ENCODE measurements around the gene GTF2A1L.
"Not testable (repeated sequence)": the region's sequence is repeated elsewhere in the genome, so short reads cannot be mapped to it uniquely, and the experiment has no call there.

The GTF2A1L gene

DNA sequence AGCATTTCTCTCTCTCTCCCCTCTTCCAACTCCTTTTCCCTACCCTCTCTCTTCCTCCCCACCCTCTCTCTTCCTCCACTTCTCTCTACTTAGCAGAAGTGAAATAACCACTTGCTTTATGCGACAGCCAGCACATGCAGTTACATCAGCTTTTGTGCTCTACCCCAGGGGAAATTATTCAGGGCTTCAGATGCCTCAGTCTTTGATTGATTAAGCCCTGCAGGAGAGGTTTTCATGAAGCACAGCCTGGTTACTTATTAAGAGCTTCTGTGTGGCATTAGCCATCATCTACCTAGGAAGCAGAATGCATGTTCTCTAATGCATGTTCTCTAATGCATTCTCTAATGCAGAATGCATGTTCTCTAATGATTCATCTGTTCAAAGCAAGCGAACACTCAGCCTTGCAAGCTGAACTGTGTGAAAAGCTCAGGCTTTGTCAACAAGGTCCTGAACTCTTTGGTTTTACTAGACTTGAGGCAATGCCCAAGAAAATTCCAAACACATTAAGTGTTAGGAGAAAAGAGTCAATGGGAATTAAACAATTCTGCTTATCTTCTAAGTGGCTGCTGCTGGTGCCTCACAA, 81.8 kb downstream of the GTF2A1L start:
- no peak for DNase-seq (ENCODE audit: low read depth)

DNA sequence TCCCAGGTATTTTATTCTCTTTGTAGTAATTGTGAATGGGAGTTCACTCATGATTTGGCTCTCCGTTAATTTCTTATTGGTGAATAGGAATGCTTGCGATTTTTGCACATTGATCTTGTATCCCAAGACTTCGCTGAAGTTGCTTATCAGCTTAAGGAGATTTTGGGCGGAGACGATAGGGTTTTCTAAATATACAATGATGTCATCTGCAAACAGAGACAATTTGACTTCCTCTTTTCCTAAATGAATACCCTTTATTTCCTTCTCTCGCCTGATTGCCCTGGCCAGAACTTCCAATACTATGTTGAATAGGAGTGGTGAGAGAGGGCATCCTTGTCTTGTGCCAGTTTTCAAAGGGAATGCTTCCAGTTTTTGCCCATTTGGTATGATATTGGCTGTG, 86.0 kb downstream of the GTF2A1L start:
- not testable (repeated sequence) for DNase-seq (ENCODE audit: low read depth)

DNA sequence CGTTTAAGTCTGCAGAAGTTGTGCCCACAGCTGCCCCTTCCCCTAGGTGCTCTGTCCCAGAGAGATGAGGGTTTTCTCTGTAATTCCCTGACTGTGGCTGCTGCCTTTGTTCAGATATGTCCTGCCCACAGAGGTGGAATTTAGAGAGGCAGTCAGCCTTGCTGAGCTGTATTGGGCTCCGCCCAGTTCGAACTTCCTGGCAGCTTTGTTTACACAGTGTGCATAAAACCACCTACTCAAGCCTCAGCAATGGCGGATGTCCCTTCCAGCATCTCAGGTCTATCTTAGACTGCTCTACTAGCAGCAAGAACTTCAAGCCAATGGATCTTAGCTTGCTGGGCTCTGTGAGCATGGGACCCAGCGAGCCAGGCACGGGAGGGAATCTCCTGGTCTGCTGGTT, 89.8 kb downstream of the GTF2A1L start:
- no peak for DNase-seq (ENCODE audit: low read depth)

DNA sequence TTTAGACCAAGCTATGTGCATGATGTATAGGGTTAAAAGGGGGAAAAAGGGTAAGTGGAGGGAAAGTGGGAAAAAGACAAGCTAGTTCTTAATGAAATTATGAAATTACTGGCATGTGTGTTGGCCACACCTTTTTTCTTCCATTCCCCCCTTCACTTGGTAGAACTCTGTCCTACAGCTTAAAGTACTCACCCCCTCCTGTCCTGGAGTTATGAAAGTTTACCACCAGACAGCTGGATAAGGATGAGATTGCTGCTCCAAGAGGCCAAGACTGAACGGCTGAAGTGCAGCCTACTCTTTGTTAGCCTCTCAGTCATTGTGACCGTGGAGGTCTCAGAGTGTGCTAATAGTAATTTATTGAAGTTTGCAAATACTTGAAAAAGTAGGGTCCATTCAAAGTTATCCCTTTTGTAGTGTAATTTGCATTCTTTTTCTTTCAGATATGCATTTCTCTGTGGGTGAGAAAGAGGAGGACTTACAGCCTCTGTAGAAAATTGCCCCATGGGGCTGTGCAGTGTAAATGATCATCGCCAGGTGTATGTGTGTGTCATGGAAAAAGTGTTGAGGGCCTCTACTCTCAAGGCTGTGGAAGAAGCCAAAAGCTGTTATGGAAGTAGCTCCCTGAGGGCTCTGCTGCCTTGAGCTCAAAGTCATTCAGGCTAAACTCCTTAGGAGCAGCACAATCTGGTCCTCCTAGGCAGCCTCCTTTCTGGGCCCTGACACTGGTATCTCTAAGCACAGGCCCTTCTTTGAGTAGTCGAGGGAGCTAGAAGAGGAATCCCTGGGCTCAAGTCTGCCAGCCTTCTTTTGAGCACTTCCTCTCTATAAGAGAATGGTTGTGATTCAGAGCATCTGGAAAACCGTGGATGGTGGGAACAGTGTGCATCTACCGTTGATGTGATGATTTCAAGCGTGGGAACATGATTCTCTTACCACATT, 91.7 kb downstream of the GTF2A1L start:
- DNase-seq (ENCODE audit: low read depth) = no peak

DNA sequence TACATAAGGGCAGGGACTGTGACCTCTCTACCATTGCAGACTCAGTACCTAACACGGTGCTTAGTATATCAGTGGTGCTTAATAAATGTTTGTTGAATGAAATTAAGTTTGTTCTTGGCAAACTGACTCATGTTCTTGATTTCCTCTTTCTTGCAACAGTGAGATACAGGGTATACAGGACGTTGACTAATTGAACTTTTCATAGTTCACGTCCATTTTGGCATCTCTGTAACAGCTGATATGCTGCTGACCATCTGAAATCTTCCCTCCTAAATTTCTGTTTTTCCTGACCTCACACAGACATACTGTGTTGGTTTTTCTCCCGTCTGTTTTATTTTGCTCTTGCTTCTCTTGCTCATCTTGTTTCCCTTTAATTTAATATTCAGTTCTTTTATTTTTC, 93.7 kb downstream of the GTF2A1L start:
- DNase-seq (ENCODE audit: low read depth) = no peak

DNA sequence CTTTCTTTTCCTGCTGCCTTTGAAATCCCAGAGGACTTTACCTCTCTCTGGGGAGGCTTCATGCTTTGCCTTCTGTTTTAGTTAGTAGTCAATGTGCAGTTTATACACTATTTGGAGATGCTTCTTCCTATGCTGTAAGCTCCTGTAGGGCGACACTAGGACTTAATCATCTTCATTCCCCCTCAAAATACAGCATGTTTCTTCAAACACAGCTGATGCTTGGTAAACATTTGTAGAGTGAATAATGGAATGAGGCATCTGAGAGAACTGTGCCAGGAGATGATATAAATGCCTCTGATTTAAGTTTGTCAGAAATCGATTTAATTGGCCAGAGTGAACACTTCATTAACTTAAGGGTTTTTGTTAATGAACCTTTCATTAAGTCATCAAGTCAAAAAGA, 94.5 kb downstream of the GTF2A1L start:
- DNase-seq (ENCODE audit: low read depth) = no peak

DNA sequence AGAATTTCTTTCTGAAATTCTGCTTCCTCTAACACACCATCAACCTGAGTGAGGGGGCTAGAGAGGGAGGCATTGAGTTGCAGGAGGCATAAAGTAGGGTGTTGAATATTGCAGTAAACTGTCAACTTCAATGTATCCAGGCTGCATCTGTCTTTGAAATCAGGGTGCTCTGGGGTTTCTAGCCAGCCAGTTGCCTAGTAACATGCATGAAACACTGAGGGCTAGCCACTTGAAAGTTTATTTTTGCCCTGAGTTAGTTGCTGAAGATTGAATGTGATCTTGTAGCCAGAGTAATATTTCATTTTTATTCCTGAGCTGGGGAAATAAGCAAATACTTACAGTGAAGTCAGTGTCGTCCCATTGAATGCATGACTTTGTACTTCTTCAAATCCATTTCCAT, 96.0 kb downstream of the GTF2A1L start:
- no peak for DNase-seq (ENCODE audit: low read depth)

DNA sequence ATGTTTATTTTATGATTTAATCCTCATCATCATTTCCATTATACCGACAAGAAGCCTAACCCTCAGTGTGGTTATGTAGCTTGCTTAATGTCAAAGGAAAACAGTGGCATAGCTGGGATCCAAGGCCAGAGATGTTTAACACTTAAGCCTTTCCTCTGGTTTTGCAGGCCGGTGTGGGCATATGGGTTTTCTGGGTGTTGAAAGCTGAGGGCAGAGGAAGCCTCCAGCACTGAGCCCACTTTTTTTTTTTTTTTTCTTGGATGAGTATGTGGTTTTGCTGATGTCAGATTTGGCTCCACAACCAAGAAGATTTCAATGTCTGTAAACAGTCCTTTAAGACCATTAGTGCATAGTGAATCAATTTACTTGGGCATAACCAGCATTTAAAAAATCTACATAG, 96.6 kb downstream of the GTF2A1L start:
- DNase-seq (ENCODE audit: low read depth) = no peak

DNA sequence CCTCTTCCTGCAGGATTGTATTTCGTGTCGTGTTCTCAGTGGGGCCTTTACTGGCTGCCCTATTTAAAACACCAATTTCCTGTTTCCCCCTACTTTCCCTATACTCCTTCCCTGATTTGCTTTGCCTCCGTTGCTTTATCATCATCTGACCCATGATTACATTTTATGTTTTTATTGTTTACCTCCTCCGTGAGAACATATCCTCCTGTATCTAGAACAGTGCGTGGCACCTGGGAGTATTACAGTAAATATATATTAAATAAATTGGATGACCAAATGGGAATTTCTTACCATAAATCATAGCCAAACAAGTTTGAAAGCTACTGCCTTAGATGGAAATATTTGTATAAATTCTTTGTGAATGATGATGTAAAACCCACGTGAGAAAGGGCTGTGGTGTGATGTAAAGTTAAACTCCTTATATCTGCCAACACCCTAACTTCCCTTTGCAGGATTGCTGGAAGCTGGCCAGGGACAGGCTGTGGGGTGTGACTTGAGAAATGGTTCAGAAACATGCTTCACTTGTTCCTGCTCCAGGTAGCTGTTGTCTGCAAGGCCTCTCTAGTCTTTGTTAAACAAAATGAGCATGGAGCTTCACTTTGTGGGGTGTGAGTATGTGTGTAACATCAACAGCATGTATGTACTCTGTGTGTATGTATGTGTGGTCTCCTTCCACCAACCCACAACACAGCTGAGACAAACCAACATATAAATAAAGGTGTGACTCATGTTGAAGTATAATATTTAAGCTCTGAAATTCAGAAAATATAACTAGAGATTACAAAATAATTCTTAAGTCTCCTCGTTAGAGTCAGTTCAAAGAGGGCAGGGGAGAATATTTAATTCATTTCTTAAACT, 97.6 kb downstream of the GTF2A1L start:
- no peak for DNase-seq (ENCODE audit: low read depth)

DNA sequence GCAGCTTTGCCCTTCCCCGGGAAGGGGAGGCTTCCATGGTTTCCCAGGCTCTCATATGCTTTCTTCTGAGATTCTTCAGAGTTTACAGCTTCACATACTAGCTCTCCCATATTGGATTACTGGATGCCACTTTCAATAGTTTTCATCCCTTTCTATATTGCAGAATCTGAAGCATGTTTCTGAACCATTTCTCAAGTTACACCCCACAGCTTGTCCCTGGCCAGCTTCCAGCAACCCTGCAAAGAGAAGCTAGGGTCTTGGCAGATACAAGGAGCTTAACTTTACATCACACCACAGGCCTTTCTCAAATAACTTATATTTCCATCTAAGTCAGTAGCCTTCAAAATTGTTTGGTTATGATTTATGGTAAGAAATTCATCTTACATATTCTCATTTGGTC, 98.3 kb downstream of the GTF2A1L start:
- no peak for DNase-seq (ENCODE audit: low read depth)

DNA sequence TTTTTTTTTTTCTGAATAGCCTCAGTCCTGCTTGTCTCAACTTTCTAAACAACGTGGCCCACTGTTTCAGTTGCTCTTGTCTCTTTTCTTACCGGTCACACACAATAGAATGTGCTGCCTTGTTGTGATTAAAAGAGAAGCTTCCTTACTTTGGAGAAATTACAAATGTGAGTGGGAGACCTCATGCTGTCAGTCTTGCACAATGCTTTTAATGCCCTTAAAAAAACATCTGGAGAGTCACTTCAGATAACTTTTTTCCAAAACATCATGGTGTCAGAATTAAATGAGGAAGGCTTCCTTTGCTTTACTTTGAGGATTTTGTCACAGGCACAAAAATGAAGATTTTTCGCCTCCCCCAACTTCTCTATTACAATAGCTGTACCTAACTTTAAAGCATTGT, 100.2 kb downstream of the GTF2A1L start:
- no peak for DNase-seq (ENCODE audit: low read depth)

DNA sequence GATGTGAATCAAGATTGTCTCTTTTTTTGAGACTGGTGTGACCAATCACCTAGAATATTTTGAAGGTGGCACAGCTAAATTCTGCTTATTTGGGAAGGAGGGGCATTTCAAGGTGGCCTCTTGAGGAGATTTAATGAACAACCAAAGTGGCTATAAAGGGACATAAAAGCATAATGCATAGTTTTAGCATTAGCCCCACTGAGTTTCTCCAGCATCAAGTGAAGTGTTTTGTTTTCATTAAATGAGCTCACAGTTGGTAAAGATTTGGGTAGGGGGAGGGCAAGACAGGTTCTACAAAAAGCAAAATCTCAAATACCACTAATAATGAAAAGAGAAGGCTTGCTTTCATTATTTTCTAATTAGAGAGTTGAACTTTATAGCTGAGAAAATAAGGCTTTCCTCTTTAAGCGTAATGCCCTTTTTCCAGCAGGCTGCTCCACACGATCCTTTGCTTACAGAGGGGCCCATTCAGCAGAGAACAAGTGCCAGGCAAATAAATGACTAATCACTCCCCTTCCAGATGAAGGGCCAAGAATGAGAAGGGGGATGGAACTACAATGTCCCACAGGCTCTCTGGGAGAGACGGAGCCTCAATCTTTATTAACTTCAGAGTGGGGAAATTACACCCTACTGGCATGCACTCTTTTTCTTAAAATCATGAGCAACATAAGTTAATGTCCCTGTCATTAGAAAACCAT, 102.0 kb downstream of the GTF2A1L start:
- DNase-seq (ENCODE audit: low read depth) = no peak

DNA sequence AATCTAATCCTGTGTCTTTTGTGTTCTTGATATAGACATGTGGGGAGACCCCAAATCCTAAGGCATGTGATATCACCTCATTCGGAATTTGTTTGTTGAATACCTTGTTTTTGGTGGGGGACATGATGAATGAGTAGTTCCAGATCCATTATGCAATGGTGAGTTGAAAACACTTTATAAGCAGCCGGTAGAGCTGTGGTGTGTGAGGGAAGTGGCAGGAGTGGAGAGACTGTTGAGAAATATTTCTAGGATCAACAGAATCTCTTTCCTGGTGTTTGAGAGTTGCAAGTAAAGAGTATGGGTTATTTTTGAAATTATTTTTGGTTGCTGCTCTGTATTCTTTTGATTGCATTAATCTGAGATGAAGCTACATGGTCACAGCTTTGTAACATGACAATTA, 103.5 kb downstream of the GTF2A1L start:
- no peak for DNase-seq (ENCODE audit: low read depth)

DNA sequence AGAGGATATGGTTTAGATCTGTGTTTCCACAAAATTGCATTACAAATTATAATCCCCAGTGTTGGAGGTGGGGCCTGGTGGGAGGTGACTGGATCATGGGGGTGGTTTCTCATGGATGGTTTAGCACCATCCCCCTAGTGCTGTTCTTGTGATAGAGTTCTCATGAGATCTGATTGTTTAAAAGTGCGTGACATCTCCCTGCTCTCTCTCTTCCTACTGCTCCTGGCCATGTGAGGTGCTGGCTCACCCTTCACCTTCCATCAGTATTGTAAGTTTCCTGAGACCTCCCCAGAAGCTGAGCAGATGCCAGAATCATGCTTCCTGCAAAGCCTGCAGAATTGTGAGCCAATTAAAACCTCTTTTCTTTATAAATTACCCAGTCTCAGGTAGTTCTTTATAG, 104.7 kb downstream of the GTF2A1L start:
- no peak for DNase-seq (ENCODE audit: low read depth)

DNA sequence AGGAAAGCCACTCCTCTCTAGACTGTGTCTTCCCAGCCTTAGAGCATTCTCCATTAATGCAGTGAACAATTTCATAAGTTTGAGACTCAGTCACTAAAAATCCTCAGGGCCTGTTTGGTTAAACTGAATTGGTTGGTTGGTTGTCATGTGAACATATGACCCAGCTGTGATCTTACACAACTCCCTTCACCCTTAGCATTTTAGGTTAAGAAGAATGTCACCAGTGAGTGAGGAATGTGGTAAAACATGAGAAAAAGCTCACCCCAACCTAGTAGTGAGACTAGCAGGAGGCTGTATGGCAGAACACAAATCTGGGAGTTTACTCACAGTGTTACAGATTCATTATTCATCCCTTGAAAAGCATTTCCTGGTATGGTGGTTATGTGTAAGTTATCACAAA, 105.5 kb downstream of the GTF2A1L start:
- peak; percentile 77 for DNase-seq (ENCODE audit: low read depth)

DNA sequence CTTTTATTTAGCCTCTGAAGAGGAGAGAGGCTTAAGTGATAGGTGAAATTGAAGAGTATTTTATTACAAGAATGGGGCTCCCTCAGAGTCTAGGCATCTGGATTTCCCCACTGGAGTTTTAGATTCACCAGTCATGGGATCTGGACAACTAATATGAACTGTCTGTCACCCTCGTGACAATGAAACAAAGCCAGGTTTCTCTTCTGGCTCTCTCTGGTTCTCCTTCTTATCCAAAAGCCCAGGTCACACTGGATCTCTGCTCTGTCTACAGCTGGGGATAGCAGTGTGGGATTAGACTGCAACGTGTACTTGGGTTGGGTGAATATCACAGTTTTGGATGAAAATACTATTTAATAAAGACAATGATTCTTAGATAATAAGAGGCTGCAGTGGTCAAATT, 106.6 kb downstream of the GTF2A1L start:
- no peak for DNase-seq (ENCODE audit: low read depth)

DNA sequence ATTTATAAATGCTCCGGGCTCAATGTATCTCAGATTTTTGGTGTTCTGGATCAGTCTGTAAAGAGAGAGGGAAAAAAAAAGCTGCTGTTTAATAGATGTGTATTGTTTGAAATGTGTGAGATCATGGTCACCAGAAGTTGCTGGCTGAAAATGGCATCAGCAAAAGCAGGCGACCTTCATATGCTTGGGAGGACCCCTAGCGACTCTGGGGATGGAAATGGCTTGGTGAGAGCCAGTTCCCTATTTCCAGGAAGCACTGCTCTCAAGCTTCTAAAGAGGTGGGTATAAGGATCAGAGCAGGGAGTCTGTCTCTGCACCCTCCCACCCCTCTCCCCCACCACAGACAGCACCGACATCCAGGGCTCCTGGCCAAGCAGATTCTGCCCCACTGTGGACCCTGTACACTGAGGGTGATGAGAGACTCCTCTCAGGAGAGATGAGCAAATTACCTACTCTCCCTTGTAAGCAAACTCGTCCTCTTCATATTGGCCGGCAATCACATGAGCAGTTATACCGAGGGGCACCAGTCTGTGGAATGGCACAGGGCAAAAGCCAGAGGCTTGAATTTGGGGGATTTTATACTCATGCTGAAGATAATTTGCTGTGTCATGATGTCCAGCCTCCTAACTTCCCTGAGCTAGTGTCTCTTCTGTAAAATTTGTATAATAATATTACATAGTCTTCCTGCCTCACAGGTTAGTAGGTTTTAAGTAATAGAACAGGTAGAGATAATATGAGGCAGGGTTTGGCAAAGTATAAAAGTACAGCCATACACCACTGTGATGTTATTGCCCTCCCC, 108.2 kb downstream of the GTF2A1L start:
- no peak for DNase-seq (ENCODE audit: low read depth)

DNA sequence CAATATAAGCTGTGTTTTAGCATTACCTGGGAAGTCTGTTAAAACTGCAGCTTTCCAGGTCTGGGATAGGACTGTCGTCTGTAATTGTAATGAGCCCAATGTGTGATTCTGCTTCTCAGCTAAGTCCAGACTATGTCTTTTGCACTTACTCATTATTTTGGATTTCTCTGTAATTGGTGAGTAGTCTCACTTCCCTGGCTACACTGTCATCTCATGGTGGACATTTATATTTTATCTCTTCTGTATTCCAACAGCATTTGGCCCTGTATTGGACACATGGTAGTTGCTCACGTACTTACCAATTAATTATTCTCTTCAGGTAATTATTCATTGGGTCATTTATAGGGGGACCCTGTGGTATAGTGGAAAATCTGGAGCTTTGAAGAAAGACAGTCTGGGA, 109.9 kb downstream of the GTF2A1L start:
- DNase-seq (ENCODE audit: low read depth) = no peak

DNA sequence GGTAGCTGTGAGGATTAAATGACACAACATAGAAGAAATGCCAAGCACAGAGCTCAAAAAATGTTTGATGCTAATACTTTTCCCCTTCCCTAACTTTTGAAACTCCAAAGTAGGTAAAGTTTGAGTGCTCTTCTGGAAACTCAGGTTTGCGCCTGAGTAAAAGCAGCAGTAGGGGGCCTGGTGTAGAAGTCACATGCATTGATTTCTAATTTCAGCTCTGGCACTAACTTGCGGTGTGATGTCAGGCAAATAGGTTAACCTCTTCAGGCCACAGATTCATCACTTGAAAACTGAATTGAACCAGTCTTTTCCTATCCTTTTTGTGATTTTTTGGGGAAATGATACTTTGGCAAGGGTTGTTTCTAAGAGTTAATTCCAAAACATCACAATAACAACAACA, 110.6 kb downstream of the GTF2A1L start:
- no peak for DNase-seq (ENCODE audit: low read depth)

DNA sequence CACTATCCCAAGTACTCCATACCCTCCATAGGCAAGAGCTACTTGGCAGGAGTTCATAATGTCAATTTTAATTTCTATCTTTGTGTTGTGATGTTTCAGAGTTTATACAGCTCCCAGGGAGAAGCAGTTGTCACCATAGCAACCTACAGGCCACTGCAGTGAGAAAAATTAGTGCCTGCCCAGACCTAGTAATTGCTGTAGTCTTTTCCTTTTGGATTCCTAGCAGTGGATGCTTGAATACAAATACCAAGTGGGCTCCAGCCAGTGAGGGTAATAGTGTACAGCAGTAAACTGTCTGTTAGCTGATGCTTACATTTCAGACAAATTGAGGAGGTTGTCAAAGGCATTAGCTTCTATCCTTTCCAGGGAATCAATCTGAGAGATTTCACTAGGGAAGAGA, 111.2 kb downstream of the GTF2A1L start:
- DNase-seq (ENCODE audit: low read depth) = no peak
